NCI-H1417 treated with DMSO at 0.1 percent for 48 hours (cell line): ENCODE data around the gene CD99.

Experiments used
- DNase-seq: peaks from one replicate; lab custom pipeline; 2025; lab: John Stamatoyannopoulos, UW

CD99 gene

DNA sequence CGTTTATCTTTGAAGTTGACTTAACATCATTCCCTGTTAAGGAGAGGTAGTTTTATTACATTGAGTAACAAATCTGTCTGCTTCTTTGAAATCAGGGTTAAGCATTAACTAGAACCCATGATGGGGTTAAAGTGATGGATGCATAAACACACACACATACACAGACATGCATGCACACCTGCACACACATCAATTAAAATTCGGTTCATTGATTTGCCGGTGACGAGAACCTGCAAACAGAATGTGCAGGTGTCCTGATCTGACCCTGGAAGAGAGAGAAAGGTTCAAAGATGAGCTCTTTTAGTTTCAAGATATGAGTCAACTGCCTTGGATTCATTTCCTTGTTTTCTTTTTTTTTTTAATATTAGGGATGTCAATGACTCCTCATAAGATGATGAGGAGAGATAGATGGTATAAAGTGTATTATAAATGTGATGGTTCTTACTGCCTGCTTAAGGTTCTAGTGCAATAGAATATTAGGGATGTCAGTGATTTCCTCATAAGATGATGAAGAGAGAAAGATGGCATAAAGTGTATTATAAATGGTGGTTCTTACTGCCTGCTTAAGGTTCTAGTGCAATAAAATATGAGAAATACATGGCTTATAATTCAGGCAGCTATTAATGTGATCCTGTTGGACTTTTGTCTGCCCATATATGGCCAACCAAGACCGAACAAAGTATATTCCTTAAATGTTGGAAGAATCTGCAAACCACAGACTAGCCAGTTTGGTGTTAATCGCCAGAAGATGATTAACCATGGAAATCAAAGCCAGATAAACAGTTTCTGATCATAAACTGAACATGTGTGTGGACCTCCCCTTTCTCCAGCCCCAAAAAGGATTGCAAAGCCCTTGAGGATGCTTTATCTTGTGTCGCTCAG, 14.1 kb upstream of the CD99 start:
- DNase-seq: no peak

DNA sequence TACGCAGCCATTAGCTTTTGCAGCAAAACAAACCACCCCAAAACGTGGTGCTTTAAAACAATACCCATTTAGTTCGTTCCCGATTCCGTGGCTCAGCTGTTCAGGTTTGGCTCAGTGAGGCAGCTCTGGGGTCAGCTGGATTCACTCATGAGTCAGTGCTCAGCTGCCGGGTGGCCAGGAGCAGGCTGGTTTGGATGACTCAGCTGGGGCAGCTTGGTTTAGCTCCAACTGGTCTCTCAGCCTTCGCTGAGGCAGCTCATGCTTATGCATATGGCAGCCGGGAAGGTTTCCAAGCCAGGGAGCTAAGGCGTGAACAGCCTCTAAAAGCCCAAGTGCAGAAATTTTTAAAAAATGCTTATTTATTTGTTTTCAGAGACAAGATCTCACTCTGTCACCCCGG, 13.3 kb upstream of the CD99 start:
- no peak for DNase-seq

DNA sequence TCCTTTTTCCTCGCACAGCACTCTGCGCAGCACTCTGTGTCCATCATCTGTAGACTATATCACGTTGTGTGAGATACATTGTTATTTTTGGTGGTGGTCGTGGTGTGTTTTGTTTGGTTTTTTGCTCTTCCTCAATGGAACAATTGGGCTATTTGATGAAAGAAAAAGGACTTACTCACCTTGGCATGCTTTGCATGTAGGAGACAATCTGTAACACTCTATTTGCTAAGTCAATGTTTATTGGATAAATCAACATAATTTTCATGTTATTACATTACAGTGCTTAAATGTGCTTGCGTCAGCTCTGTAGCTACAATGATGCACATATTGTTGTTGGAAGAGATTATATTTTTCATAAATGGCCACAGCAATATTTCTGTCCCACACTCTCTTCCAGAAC, 12.5 kb upstream of the CD99 start:
- no peak for DNase-seq

DNA sequence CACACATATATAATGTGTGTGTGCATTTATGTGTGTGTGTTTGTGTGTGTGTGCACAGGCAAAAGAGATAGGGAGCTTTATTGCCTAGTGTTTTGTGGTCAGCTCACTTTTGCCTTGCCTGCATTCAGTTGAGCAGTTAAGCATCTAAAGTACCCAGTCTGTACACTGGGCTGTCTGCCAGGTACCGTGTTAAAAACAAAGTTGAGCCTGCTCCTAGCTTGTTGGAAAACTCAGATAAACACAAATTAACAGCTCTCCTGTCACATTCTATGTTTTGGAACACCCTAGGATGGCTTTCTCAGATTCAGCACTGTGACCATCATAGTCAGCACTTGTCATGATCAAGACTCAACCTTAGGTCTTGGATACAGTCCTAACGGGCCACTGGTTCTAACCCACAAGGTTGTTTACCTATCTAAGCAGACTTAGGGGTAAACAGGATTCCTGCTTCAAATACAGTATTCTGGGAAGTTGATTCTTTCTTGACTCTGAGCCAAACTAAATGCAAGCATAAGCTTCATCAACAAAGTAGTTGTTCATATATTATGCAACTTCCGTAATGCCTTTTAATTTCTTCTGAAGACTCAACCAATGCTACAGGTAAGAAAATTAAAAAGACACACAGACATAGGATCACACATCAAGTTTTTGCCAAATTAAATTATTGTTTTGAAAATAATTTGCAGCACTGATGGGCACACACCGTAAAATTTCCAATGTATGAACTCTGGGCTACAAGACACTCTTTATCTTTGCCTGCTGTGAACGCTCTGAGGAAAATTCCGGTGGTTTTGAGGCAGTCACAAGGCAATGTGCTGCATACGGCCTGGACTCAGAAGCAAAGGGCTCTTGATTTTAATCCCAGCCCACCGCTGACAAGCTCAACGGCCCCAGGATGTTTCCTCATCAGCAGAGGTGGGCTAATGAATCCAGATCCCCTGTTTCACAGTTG, 11.3 kb upstream of the CD99 start:
- DNase-seq: no peak

DNA sequence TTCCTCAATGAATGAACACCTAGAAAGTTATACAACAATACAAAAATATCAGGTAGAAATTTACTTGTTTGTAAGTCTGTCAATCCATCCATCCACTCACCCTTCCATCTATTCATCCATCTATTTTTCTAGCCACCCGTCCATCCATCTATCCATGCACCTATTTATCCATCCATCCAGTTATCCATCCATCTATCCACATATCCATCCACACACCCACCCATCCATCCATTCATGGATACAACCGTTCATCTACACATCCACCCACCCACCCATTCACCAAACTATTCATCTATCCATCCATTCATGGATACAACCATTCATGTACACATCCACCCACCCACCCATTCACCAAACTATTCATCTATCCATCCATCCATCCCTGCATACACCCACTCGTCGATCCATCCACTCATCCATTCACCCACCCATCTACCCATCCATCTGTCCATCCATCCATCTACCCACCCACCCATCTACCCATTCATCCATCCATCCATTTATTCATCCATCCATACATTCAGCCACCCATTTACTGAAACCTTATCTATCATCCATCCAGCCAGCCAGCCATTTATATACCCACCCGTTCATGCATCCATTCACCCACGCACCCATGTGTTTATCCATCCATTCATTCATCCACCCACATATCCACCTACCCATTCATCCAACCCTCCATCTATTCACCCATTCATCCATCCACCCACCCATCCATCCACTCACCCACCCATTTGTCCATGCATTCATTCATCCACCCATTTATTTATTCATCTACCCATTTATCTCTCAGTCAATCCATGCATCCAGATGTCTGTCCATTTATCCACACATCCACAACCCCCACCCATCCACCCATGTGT, 10.4 kb upstream of the CD99 start:
- DNase-seq: no peak

DNA sequence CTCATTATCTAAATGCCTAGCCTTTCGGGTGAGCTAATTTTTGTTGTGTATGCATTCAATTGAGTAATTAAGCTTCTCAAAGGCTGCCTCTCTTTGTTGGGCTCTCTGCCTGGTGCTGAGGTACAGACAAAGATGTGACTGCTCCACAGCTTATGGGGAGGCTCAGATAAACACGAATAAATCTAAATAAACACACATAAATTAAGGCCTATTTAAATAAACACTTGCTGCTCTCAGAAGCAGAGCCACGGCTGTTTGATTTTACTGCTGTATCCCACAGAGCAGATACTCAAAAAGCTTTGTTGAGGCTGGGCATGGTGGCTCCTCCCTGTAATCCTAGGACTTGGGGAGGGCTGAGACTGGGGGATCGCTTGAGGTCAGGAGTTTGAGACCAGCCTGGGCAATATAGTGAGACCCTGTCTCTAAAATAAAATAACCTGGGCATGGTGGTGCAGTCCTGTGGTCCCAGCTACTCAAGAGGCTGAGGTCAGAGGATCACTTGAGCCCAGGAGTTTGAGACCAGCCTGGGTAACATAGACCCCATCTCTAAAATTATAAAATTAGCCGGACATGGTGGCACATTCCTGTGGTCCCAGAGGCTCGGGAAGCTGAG, 8.4 kb upstream of the CD99 start:
- no peak for DNase-seq

DNA sequence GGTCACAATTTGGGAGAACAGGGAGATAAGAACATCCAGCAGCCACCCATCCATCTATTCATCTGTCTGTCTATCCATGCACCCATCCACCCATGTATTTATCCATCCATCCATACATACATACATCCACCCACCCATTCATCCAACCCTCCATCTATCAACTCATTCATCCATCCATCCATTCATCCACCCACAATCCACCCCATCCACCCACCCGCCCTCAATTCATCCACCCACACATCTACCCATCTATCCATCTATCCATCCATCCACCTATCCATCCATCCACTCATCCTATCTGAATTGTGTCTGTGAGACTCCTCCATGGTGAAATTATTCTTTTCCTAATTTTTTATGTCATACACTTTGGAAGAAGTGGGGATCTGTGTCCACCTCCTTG, 6.8 kb upstream of the CD99 start:
- no peak for DNase-seq

DNA sequence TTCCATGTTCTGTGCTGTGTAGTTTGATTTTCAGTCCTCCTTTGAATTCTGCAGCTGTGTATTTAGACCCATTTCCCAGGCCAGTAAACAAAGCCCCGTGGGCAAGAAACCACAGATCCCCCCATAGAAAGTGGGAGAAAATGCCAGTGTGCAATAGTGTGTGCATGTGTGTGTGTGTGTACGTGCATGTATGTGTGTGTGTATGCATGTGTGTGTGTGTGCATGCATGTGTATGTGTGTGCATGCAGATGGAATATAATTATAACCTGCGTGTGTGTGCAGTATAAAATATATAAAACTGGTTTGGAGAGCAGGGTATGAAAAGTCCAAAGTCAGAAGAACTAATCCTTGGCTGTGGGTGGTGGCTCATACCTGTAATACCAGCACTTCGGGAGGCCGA, 5.2 kb upstream of the CD99 start:
- DNase-seq: no peak

DNA sequence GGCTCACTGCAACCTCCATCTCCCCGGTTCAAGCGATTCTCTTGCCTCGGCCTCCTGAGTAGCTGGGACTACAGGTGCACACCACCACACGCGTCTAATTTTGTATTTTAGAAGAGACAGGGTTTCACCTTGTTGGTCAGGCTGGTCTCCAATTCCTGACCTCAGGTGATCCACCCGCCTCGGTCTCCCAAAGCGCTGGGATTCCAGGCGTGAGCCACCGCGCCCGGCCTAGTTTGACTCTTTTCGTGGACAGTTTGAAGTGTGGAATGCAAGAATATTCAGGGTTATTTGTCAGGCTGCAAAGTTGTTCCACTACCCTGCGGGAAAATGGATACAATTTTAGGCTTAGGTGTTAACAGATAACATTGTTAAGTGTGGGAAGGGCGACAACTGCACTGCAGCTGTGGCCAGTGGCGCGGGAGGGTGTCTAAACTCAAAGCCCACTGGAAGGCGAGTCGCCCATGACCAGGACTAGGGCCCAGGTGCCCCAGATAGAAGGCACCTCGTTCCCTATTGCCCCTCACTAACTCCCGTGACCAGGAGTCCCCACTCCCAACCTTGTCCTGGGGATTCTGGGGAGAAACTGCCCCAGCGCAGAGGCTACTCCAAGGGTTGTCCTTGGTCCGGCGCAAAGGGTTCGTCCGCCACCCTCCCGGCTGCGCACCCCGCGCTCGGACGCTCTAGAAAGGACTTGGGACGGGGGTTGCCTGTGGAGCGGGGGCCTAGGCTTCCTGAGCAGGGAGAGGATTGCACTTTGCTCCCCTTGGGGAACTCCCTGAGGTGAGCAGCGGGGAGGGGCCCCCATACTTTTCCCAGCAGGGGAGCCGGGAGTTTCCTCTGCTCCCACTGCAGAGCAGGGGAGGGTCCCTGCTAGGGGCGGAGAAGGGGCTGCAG, 1.1 kb upstream of the CD99 start:
- no peak for DNase-seq

DNA sequence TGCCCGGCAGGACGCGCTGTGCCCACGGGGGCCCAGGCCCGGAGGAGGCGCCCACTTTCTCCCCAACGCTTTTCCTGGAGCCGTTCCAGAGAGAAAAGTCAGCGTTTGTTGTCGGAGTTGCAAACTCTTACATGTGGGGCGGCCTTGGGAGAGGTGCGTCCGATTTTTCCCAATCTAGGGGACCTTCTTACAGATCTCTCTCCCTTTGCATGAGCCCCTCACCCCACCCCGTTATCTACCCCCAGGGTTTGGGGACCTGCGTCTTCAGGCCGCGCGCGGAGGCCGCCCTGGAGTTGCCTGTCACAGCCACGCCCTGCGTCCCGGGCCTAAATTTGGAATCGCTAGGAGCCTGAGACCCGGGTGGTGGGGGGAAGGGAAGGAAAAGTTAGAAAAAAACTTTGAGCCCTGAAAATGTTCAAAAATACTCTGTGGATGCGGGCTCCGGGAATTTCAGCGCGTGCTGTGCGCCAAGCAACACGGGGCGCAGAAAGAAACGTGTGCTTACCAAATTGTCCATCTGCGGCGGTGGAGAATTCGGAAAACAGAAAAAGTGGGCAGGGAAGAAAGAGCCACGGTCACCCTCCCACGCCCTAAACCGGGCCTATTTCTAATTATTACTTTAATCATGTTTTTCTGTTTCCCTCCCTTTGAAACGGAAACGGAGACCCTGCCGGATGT, 587 bp downstream of the CD99 start:
- DNase-seq: no peak

DNA sequence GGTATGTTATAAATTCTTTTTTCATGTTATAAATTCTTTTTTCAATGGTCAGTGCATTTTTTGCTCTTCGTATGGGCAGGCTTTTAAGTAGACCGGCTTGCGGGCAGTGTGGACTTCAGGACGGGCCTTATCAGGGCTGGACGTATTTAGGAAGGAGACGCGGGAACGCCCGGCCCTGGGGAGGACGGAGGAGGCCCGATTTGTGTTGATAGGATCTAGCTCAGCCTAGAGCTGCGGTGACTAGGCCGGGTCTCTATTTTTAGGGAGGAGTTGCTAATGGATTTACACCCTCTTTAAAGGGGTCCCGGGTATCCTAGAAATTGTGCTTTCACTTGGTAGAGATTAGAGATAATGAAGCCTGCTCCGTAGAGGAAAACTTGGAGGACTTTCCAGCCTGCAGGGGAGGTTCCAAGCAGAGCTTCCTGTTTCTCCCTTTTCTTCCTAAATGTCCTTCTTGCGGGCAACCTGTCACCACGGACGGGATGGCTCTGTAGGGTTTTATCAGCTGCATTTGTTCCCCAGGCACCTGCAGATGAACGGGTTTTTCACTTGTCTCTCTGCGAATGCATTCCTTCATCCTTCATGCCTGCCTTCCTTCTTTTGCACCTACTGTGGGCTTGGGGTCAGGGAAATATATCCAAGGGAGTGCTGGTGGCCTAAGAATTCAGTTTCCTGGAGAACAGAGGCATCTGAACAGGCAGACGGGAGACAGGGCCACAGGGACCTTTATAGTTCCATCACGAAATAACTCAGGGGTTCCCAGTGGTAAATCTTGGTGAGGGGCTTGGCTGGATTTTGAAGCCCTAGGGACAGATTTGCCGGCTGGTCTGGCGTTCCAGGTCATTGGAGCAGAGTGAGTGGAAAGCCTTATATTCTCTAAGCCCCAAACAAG, 1.4 kb downstream of the CD99 start:
- no peak for DNase-seq

DNA sequence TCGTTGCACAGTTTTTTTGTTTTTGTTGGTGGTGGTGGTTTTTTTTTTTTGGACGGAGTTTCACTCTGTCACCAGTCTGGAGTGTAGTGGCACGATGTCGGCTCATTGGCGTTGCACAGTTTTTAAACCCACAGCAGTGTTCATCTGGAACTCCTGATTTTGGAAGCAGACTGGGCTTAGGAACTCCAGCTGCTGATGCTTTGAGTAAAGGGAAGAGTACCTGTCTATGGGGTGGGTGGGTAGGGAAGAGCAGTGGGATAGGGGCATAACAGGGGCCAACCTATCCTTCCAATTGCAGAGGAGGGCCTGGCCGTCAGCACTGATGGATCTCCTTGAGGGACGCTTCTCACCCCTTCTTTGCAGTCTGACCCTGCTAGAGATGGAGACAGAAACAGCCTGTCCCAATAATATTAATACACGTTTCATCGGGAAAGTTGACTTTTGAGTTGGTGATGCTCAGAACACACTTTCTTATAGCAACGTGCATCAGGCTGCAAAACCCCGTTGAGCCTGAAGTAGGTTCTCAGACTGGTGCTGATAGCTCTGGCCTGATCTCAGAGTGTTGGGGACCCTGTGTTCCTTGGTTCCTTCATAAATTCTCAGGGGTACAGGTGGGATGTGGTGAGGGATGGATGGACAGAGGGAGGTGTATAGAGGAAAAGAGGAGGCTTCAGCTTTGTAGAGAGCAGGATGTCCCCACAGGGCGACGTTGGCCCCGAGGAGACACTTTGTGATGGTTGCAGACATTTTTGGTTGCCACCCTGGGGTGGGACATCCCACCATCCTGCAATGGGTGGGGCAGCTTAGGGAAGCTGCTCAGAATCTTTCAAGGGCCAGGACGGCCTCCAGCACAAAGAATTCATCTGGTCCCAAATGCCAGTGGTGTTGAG, 2.3 kb downstream of the CD99 start:
- DNase-seq: no peak

DNA sequence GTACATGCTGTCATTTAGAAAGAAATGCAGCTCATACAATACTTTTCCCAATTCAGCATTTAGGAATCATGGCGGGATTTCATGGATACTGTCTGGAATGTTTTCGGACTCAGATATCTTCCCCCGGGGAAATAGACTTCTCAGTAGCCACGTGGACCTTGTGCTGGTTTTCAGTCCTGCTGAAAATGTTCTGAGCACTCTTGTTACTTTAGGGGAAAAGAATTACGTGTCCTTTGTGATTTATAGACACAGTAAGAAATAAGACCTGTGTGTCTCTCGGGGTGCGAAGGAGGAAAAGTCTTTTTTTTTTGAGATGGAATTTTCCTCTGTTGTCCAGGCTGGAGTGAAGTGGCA, 3.8 kb downstream of the CD99 start:
- no peak for DNase-seq

DNA sequence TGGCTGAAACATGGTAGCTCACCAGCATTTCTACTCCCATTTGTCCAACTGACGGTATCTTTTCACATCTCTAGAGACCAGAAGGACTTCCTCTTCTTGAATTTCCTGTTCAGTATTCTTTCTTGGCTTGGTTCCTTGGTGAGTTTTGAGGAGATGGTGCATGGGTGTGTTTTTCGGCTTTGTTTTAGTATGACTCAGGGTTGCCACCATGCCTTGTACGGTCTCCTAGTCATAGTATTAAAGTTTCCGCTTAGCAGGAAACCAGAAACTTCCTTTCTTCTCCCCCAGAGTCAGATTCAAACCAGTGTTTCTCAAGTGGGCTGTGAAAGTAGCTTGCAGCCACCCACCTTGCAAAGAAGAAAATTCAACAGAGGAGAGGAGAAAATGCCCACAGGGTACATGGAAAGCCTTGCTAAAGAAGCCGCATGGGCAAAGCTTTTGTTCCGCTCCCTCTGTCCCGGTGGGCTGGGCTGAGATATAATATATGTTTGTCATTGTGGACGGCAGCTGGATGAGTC, 5.7 kb downstream of the CD99 start:
- DNase-seq: no peak

DNA sequence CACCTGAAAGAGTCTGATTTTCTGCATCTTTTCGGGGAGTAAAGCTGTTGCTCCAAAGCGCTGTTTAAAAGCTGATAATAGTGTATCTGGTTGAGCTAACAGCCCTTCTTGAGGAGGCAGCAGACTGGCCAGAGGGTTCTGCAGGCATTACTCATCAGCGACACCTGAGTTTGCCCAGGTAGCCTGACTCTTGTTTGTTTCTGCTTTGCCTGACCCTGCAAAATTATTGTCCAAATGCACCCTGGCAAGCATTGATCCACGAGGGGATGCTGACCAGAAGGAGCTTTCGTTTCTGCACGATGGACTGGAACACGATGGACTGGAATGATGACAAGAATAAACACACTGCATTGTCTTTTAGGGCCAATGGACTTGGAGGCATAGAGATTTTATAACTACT, 6.2 kb downstream of the CD99 start:
- no peak for DNase-seq

DNA sequence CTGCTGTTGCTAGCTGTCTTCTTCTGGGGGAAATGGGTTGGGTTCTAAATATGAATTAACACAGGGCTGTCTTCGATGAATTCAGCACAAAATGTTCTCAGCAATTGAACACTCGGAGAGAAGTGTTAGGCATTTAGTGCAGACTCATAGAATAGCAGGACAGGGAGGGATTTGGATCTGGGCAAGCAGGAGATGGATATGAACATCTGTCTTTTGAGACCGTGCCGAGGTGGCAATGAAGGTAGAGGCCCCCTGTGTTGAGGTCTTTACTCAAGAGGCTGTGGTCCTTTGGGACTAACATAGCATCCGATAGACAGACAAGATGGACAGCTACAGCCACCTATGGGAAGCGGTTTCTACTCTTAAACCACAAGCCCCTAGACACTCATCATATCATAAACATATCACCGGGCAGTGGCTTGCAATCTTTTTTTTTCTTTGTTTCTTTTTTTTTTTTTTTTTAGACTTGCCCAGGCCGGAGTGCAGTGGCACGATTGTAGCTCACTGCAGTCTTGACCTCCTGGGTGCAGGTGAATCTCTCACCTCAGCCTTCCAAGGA, 6.7 kb downstream of the CD99 start:
- no peak for DNase-seq

DNA sequence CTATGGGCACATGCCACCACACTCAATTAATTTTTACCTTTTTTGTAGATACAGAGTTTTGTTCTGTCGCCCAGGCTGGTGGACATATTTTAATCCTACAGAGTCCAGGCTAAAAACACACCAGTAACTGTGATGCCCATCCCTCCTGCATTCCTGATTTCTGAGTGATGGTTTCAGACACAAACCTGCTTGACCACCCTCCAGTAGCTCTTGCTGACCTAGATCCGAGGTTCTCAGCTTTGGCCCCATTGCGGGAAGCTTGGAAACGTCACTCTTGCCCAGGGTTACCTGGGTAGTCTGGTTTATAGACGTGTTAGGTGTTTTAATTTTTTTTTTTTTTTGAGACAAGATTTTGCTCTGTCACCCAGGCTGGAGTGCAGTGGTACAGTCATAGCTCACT, 7.5 kb downstream of the CD99 start:
- no peak for DNase-seq

DNA sequence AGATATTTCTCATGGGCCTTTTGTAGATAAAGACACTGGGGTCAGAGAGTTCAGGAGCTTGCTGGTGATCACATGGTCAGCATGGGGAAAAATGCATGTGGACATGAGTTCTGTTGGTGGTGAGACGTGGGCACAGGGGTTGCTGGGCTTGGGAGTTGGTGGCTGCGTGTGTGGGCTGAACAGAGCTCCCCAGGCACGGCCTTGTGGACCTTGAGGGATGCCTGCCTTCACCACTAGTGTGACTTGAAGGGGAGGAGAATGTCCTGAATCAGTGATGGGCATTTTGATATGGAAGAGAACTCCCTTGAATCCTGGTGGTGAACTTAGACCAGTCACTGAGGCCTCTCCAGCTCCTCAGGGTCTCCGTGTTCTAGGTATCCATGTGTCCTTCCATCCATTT, 8.9 kb downstream of the CD99 start:
- DNase-seq: no peak
